ENCODE data around the gene PTPRM.
A peak's percentile ranks its signal among the peaks of the same experiment; 100 is the strongest.
"Not testable (repeated sequence)": the region's sequence is repeated elsewhere in the genome, so short reads cannot be mapped to it uniquely, and the experiment has no call there.

PTPRM gene

DNA sequence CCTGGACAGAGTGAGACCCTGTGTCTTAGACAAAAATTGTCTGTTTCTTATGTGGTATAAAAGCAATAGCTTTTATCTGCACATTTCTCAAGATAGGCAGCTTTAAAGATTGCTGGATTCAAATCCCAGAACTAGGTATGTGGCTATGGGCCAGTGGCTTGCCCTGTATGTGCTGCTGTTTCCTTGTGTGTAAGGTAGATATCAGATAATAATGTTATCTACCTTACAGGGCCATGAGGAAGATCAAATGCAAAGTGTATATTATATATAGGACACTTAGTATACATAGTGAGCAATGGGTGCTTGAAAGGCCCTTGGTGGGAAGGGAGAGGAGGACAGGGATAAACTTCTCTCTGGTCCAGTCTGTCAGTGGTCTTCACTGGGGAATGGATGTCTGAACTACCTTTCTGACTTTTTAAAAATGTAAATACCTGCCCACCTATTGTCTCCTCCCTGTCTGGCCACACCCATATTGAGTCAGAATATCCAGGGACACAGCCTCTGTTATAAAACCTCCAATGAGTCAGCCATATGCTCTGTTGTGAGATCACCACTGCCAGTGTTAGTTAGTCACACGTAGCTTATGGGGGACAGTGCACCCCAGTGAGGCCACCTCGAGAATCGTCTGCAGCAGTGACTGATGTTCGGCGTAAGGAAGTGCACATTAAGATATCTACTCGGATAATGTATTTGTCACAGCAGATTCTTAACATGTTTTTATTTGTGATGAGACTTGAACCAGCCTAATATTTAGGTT lies 383.4 kb downstream of the PTPRM start:
- peak; percentile 91 for DNase-seq (ENCODE audit: low spot score)

DNA sequence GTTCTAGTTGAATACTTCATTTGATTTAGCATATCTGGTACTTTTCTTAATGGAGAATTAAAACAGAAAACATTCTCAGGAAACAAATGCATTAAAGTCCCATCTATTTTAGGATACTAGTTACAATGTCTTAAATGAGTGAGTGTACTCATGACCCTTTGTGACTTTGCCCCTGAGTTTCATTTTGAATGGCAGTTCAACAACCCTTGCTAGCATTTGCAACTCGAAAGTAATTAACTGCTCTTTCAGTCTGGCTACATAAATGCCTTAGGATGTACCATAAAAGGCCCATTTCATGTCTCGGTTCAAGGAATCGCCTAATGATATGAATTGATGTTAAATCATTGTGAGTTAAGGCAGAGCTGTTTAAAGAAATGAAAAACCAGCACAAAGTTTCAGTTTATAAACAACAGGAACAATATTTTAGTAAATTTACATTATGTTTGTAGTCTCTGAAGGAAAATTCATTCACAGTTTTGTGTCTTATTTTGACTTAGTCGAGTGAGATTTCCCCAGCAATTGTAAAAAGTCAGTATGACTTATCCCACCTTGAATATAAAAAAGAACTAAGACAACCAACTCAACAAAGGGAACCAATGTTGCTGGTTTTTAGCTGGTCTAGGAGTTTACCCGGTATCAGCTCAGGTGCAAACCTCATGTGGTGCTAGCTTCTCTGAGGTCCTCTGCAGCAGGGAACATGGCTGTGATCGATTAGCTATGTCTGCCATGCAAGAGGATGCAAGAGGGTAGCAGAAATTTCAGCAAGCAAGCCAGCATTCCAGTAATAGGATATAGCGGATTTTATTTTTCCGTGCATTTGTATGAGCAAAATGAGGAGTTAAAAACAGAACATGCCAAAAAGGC lies 386.2 kb downstream of the PTPRM start:
- DNase-seq (ENCODE audit: low spot score), result no peak

DNA sequence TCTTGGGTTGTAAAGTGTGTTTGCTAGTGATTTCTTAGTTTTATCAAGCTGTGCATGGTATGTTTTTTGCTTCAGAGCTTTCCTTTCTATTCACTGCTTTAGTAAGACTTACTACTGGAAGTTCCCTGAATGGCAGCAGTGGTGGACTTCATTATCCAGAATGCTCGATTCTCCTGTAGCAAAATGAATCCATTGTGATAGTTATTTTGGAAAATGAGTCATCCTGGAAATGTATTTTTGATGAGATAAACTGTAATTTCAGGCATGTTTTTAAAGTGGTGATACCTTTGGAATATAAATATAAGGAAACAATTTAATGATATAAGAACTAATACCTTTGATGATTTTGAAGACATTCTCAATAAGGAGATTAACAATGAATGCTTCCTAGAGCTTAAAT lies 387.1 kb downstream of the PTPRM start:
- DNase-seq (ENCODE audit: low spot score), result no peak

DNA sequence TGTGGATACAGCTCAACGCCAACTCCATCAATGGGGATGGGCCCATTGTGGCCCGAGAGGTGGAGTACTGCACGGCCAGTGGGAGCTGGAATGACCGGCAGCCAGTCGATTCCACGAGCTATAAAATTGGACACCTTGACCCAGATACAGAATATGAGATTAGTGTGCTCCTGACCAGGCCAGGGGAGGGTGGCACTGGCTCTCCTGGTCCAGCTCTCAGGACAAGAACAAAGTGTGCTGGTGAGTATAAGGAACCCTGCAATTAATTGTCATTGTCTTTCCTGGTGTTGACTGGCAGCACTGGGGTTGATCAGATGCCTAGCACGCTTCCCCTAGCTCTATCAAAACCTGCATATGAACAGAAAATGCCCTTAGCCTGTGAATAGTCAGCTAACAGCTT lies 388.1 kb downstream of the PTPRM start:
- no peak for DNase-seq (ENCODE audit: low spot score)

DNA sequence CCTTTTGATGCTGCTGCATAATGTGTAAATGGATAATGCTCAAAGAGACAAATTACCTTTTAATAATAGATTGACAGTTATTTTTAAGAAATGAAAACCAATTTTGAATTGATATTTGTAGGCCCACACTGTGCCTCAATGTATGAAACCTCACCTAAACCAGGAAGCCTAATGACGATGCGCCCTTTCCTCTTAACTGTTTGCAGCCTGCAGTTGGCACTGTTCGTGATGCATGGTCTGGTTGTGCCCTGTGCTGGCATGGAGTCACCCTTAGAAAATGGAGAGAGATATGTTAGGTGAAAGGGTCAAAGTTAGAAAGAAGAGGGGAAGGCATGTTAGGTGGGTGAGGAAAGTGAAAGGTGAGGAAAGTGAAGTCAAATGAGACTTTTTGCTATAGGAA lies 390.2 kb downstream of the PTPRM start:
- DNase-seq (ENCODE audit: low spot score), result no peak

DNA sequence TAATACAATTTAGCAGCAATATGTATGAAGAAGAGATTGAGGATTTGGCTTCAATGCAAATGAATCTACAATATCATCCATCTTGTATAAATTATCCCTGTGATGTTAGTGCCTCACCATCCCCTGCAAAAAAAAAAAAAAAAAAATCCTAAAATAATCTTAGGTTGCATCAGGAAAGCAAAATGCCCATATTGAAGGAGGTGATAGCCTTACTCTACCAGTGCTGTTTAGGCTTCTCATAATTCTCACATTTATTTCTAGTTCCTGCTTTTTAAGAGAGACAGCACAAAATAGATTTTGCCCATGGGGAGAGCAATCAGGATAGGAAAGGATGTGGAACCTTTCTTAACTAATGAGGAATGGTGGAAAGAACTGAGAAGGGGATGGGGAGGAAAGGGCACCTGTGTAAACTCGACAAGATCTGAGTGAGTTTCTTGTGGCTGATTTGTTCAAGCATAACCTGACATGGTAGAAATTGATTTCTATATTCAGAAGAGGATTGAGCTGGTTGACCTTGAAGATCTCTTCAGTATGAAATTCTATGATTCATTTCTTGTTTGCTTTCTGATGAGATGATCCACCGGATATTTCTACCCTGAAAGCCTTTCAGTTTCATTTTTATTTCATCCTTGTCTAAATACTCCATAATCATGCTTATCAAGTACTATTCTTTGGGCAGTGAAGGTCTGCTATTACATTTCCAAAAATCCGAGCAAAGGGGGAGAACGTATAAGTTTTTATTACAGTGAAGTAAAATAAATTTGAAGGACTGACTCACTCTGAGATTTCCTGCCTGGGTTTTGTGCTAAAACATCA lies 391.2 kb downstream of the PTPRM start:
- no peak for DNase-seq (ENCODE audit: low spot score)

DNA sequence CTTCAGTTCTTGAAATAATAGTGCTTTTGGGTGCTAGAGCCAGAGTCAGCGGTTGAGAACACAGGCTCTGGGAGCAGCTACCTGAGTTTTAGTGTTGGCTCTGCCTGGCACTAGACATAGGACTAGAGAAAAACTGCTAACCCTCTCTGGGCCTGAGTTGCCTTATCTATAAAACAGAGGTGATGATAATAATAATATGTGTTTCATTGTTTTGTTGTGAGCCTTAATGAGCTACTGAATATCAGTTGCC lies 391.7 kb downstream of the PTPRM start:
- no peak for DNase-seq (ENCODE audit: low spot score)

DNA sequence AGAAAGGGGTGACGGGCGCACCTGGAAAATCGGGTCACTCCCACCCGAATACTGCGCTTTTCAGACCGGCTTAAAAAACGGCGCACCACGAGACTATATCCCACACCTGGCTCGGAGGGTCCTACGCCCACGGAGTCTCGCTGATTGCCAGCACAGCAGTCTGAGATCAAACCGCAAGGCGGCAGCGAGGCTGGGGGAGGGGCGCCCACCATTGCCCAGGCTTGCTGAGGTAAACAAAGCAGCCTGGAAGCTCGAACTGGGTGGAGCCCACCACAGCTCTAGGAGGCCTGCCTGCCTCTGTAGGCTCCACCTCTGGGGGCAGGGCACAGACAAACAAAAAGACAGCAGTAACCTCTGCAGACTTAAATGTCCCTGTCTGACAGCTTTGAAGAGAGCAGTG lies 399.6 kb downstream of the PTPRM start:
- DNase-seq (ENCODE audit: low spot score), result not testable (repeated sequence)

DNA sequence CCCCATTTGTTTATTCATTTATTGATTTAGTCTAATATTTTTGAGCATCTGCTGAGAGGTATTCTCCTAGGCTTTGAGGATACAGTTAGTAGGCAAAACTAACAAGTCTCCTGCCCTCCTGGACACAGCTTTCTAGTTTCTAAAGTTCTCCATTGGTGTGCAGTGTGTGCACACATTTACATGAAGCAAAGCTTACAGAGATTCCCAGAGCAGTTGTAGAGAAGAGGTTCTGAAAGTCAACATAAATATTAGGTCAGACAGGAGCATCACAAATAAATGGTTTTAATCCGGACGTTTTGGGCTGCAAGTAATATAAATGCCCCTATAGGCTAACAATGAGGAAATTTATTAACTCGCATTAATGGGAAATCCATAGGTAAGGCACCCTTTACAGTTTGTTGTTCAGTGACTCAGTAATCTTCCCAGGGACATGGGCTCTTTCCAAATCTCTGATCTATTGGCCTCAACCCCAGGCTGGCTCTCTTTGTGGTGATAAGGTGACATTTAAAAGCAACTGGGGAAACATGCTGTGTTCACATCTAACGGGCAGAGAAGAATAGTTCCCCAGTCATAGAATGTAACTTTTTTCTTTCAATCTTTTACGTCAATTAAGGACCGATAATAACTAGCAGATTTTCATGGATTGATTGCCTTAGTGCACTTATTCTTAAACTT lies 407.2 kb downstream of the PTPRM start:
- no peak for DNase-seq (ENCODE audit: low spot score)

DNA sequence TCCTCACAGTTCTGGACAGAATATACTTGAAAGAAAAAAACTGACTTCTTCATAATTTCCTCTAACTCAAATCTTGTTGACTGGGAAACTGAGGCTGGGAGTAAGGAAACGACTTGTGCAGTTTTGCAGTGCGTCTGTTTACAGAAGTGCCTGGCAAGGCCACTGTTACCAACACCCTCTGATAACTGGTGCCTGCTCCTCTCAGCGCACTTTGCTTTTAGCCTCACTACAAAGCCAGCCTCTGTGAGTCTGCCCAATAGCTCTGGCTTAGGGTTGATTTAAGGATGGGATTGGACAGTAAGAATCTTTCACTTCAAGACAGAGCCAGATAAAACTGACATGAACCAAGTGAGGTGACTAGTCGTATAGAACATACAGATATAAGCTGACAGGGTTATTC lies 410.8 kb downstream of the PTPRM start:
- DNase-seq (ENCODE audit: low spot score), result no peak

DNA sequence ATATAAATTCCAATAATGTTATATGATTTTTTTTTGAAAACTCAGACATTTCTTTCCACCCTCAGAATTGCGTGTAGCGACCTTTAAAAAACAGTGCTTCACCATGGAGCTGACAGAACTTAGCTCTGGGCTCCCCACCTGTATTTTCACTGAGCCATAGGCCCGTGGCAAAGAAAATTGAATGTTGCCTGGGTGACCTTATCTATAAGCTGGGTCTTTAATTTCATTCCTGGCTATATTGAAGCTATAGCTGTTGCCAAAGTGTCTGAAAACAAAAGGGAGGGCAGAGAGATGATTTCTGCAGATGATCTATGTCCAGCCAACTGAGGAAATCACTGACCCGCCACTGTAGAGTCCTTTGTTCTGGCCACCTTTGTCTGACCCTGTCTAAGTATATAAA lies 411.7 kb downstream of the PTPRM start:
- DNase-seq (ENCODE audit: low spot score), result no peak

DNA sequence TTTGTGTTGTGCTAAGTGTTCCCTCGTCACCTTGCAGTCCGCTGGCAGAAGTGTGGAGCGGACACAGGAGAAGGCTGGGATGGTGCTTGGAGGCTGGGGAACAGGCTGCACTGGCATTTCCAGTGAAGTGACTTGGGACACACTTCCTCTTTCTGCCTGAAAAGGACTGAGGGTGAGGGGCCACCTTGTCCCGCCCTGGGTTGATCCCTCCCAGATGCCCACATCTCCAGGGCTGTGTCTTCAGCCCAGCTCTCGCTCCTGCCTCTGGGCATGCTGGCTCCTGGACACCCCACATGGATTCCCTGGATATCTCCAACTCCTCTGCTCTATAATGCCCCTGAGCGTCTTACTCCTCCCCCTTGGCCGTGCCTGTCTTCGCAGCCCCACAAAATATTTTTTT lies 412.6 kb downstream of the PTPRM start:
- DNase-seq (ENCODE audit: low spot score), result no peak

DNA sequence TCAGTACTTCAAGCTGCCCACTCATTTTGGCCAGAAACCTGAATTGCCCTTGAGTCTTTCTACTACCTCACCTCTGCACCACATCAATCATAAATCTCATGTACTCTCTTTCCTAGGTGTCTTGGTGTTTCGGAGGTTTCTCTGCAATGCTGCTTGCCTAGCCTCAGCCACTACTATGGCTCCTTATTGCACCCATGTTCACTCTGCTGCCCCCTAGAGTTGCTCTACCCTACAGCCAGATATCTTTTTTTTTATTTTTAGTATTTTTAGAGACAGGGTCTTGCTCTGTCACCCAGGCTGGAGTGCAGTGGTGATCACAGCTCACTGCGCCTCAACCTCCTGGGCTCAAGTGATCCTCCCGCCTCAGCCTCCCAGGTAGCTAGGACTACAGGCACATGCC lies 413.0 kb downstream of the PTPRM start:
- no peak for DNase-seq (ENCODE audit: low spot score)

DNA sequence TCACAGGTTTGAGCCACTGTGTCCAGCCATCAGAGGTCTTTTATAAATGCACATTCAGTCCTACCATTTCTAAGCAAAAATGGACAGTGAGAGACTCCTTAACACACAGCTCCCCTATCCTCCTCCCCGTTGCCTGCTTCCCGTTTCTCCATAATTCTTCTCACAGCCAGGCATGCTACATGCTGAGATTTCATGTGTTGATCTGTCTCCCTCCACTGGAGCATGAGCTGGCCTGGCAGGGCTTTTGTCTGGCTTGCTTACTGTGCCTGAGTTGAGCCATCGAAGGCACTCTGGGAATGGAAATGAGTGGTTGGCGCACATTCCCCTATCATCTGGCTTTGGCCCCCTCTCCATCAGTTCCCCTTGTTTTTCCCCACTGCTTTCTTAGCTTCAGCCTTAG lies 413.5 kb downstream of the PTPRM start:
- no peak for DNase-seq (ENCODE audit: low spot score)

DNA sequence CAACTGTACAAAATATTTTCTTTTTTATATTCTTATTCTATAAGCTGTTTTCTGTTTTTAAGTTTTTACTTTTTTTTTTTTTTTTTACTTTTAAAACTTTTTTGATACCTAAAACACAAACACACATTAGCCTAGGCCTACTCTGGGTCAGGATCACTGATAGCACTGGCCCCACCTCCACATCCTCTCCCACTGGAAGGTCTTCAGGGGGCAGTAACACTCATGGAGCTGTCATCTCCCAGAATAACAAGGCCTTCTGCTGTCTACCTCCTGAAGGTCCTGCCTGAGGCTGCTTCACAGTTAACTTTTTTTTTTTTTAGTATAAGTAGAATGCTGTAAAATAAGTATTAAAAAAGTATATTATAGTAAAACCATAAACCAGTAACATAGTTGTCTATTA lies 415.1 kb downstream of the PTPRM start:
- DNase-seq (ENCODE audit: low spot score), result no peak

DNA sequence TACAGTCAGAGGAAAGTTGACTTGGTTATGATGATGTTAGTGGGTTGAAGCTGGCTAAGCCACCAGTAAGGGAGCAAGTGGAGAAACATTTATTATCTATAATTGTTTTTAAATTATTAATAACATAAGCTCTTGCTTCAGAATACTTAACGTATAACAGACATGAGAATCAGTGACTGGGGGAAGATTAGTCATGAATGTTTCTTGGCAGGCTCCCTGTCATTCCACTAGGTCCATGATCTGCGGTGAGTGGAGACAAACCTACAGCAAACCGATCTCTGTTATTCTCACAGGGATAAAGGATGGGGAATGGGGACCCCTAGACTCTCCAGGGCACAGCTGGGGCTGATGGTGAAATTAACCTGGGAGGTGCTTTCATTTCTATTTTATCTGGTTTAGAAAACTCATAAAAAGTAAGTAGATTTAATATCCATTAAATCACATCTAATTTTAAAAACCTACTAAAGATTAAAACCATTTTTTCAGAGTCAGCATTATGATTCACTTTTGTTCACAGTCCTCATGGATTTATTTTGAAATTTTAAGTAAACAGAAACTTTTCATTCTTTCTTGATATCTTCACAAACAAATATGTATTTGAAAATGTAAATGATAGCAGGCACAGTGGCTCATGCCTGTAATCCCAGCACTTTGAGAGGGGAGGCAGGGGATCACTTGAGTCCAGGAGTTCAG lies 420.3 kb downstream of the PTPRM start:
- DNase-seq (ENCODE audit: low spot score), result no peak

DNA sequence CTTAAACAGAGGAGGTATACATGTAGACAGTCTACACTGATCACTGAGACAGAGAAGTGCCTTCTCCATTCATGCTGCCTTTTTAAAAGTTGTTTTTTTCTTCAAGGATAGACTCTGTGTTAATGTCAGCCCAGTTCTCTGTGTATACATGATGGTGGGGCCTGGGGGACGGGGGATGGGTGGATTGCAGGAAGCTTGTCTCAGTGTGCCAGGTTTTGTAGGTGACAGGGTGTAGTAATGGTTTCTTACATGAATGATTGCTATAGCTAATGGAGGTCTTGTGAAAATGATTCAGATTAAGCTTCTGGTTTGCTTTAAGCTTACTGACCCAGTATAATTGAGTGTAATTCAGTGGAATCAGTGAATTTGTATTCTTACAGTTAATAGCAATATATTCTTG lies 423.6 kb downstream of the PTPRM start:
- DNase-seq (ENCODE audit: low spot score), result no peak

DNA sequence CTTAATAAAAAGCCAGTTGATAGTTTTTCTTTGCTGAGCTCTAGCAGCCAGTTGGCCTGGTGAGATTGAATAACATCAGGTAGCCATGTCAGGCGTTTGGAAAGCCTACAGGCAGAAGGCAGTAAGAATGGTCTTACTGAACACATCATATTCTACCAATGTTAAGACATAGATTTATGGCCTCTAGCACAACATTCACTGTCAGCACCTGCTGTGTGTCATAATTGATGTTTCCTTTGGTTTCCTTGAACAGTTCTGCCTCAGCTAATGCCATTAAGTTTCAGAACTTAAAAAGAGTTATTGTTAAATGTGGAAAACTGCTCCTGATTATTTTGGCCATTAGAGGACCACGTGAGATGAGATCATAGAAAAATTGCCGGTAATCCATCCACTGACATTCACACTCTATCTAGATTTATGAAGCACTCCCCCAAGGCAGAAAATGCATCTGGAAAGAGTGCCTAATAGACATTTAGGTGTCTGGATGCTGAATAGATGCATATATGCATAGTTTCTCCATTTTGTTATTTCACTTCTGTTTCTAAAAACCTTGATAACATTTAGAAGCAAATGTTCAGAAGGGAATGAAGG lies 434.7 kb downstream of the PTPRM start:
- no peak for DNase-seq (ENCODE audit: low spot score)

DNA sequence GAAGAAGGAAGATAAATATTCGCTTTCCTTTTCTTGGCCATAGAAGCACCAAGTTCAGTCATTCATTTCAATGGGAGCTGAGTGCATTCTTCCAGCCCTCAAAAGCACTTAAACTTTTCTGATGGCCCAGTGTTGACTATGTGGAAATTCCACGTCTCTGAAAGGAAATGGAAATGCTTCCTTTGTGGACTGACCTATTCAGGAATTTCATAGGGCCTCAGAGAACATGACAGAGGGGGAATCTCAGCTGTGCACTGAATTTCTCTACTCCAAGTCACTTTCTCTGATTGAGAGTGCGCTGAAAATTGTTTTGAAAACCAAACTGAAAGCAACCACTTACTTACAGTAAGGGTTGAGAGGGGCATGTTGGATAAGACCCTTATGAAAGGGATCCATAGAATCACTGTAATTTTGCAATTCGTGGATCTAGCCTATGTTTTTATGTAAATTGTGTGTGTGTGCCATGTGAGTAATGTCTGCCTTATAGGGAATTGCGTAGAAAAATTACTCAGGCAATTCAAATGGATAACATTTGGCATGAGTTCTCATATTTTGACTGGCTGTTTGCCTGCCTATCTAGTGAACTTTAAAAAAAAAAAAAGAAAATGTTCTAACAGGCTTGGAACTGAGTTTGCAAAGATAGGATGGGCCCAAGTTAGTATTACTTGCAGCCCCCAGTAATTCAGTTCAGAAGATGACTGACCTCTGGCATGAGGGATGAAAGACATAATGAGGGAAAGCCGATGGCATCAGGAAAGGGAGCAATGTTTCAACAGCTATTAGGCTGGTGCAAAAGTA lies 437.0 kb downstream of the PTPRM start:
- DNase-seq (ENCODE audit: low spot score), result no peak

DNA sequence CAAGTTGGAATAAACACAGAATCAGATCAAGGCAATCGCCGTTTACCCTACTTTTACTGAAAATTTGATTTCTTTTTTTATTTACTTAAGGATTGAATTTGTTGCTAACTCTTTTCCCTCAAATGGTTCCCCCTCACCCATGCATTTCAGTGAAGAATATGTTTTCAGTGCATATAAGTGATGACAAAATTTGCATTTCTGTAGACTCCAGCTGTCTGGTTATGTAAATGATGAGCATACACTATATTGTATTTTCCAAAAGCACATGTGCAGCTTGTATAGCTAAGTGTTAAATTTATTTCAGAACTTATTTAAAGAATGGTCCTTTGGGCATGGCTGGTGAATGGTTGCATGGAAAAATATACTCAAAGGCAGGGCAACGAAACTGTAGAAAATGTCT lies 437.7 kb downstream of the PTPRM start:
- no peak for DNase-seq (ENCODE audit: low spot score)
